HCT116 (cell line): ENCODE results near the gene NAA50.

ENCODE experiments used
- CBX3 ChIP-seq: IDR thresholded peaks from 2 replicates; pipeline ENCODE4 v1.6.1; 2012; ENCODE audit warnings: low read depth
- ELF1 ChIP-seq: IDR thresholded peaks from 2 replicates; pipeline ENCODE4 v1.6.1; 2012; ENCODE audit warnings: low read depth, borderline replicate concordance
- EZH2 ChIP-seq: fragments of 200-600 bp; sonication (generic); IDR thresholded peaks from 2 replicates; pipeline ENCODE4 v1.6.1; 2017; ENCODE audit warnings: antibody characterized with exemption, mixed run types
- POLR2A ChIP-seq: IDR thresholded peaks from 2 replicates; pipeline ENCODE4 v1.7.0; 2011; ENCODE audit warnings: borderline replicate concordance; ENCODE audit not compliant: insufficient read depth, insufficient read length; ENCODE audit errors: extremely low read depth
- POLR2AphosphoS5 ChIP-seq: IDR thresholded peaks from 2 replicates; pipeline ENCODE4 v1.6.1; 2011; ENCODE audit warnings: mild to moderate bottlenecking, low read depth, low read length, moderate library complexity
- RAD21 ChIP-seq: IDR thresholded peaks from 2 replicates; pipeline ENCODE4 v1.6.1; 2012; ENCODE audit warnings: low read depth, mild to moderate bottlenecking
- SRF ChIP-seq: IDR thresholded peaks from 2 replicates; pipeline ENCODE4 v1.6.1; 2012; ENCODE audit warnings: low read depth
- YY1 ChIP-seq: IDR thresholded peaks from 2 replicates; pipeline ENCODE4 v1.6.1; 2011; ENCODE audit warnings: low read length, low read depth, moderate library complexity, mild to moderate bottlenecking; ENCODE audit not compliant: insufficient replicate concordance; ENCODE audit errors: extremely low read depth
- TF ChIP-seq, protein P1 (sequence below), 3 experiments: fragments of 200-600 bp in 1 of 3; sonication (generic) in 1 of 3; IDR thresholded peaks in 2 of 3; conservative IDR thresholded peaks in 1 of 3; 2 replicates each; pipeline ENCODE4 v1.5.1; 2012 to 2017; ENCODE audit warnings: low read depth in 2 of 3, low read length in 2 of 3, antibody characterized with exemption in 1 of 3, borderline replicate concordance in 1 of 3, control low read depth in 1 of 3, mild to moderate bottlenecking in 1 of 3, mixed read lengths in 1 of 3, mixed run types in 1 of 3, moderate library complexity in 1 of 3; ENCODE audit not compliant: insufficient read depth in 1 of 3
- TF ChIP-seq, protein P2 (sequence below): IDR thresholded peaks from 2 replicates; pipeline ENCODE4 v1.6.1; 2012; ENCODE audit warnings: low read depth

DNA sequence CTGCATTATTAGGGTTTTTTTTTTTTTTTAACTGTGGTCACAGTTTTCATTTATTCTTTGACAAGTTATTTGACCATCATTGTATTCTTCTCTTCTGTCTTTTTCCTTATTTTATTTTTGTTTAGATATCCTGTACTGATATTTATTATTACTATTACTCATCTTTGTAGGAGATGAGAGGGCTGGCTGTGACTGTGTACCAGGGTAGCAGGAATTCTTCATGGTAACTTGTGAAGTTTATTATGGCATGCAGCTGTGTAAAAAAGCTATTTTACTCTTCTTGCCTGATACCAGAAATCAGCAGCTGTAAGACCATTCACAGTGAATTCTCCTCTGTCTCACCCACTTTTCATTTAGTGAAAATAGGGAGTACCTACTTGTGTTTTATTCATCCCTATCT is 45.3 kb upstream of the NAA50 start:
- TF ChIP-seq EZH2 (no peak), ELF1 (no peak), RAD21 (no peak), POLR2AphosphoS5 (no peak), POLR2A (no peak), YY1 (no peak), SRF (no peak), CBX3 (no peak)
- TF ChIP-seq, protein P1, sequence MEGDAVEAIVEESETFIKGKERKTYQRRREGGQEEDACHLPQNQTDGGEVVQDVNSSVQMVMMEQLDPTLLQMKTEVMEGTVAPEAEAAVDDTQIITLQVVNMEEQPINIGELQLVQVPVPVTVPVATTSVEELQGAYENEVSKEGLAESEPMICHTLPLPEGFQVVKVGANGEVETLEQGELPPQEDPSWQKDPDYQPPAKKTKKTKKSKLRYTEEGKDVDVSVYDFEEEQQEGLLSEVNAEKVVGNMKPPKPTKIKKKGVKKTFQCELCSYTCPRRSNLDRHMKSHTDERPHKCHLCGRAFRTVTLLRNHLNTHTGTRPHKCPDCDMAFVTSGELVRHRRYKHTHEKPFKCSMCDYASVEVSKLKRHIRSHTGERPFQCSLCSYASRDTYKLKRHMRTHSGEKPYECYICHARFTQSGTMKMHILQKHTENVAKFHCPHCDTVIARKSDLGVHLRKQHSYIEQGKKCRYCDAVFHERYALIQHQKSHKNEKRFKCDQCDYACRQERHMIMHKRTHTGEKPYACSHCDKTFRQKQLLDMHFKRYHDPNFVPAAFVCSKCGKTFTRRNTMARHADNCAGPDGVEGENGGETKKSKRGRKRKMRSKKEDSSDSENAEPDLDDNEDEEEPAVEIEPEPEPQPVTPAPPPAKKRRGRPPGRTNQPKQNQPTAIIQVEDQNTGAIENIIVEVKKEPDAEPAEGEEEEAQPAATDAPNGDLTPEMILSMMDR (IDR thresholded peaks at IDR 0.05 in 2 of 3, conservative IDR thresholded peaks at IDR 0.05 in 1 of 3; ENCODE audit: borderline replicate concordance in 1 of 3, insufficient read depth in 1 of 3, low read depth in 2 of 3, low read length in 2 of 3), result no peak
- TF ChIP-seq, protein P2, sequence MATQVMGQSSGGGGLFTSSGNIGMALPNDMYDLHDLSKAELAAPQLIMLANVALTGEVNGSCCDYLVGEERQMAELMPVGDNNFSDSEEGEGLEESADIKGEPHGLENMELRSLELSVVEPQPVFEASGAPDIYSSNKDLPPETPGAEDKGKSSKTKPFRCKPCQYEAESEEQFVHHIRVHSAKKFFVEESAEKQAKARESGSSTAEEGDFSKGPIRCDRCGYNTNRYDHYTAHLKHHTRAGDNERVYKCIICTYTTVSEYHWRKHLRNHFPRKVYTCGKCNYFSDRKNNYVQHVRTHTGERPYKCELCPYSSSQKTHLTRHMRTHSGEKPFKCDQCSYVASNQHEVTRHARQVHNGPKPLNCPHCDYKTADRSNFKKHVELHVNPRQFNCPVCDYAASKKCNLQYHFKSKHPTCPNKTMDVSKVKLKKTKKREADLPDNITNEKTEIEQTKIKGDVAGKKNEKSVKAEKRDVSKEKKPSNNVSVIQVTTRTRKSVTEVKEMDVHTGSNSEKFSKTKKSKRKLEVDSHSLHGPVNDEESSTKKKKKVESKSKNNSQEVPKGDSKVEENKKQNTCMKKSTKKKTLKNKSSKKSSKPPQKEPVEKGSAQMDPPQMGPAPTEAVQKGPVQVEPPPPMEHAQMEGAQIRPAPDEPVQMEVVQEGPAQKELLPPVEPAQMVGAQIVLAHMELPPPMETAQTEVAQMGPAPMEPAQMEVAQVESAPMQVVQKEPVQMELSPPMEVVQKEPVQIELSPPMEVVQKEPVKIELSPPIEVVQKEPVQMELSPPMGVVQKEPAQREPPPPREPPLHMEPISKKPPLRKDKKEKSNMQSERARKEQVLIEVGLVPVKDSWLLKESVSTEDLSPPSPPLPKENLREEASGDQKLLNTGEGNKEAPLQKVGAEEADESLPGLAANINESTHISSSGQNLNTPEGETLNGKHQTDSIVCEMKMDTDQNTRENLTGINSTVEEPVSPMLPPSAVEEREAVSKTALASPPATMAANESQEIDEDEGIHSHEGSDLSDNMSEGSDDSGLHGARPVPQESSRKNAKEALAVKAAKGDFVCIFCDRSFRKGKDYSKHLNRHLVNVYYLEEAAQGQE, result no peak
